Right renal pelvis (tissue), 4 donors: ENCODE results near the gene ISG15. TPM values are rescaled to one million over a fixed set of nuclear protein-coding genes. Genes with fewer than 3 reads are reported as not detected.
"Not testable (repeated sequence)": the region's sequence is repeated elsewhere in the genome, so short reads cannot be mapped to it uniquely, and the experiment has no call there.

ENCODE experiments used
- DNase-seq, 4 donors: peaks; one replicate each; pipeline ENCODE4 v3.0.0-alpha.2; 2013; ENCODE audit warnings: low read depth in 4 of 4, low spot score in 3 of 4, missing footprints in 1 of 4
- polyA plus RNA-seq, 4 donors: library from polyadenylated mRNA; unstranded; fragments of 120-200 nt; gene quantifications; one replicate each; pipeline ENCODE4 v1.2.1, GENCODE V29; 2013; ENCODE audit not compliant: insufficient read length in 4 of 4

The ISG15 gene
- polyA plus RNA-seq, 4 donors: 9.1 to 15.7 (median 13.3) TPM

- DNase-seq: no peak
These were observed 42.8 kb downstream of the ISG15 start for GRCh38 chr1:1055841-1056736.

DNA sequence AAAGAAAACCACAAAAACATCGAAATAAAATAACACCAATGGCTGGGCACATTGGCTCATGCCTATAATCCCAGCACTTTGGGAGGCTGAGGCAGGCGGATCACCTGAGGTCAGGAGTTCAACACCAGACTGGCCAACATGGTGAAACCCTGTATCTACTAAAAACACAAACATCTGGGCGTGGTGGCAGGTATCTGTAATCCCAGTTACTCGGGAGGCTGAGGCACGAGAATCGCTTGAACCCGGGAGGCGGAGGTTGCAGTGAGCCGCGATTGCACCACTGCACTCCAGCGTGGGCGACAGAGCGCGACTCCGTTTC is 44.4 kb downstream of the ISG15 start:
- not testable (repeated sequence) for DNase-seq

- no peak for DNase-seq
These were observed 45.0 kb downstream of the ISG15 start for GRCh38 chr1:1058088-1058905.

DNA sequence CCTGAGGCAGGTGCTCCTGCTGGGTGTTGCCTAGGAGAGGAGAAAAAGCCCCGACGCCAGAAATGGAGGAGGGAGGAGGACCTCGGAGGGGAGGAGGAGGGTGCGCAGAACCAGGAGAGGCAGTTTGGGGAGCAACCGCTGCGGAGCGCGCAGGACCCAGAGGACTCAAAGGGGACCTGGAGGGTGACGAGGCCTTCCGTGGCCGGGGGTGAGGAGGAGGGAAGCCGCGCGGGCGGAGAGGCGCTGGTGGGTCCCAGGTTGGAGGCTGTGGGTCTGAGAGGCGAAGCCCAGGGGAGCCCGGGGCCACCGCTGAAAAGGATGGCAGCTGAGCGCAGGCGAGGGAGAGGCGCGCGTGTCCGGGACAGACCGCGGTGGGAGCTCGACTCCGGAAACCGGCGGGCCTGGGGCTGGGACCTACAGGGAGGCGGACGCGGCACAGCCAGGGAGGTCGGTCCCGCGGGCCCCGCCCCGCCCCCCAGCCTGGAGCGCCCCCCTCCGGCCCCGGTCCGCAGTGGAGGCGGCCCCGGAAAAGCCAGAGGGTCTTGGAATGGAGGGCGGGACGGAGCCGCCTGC is 45.7 kb downstream of the ISG15 start:
- DNase-seq: no peak

DNA sequence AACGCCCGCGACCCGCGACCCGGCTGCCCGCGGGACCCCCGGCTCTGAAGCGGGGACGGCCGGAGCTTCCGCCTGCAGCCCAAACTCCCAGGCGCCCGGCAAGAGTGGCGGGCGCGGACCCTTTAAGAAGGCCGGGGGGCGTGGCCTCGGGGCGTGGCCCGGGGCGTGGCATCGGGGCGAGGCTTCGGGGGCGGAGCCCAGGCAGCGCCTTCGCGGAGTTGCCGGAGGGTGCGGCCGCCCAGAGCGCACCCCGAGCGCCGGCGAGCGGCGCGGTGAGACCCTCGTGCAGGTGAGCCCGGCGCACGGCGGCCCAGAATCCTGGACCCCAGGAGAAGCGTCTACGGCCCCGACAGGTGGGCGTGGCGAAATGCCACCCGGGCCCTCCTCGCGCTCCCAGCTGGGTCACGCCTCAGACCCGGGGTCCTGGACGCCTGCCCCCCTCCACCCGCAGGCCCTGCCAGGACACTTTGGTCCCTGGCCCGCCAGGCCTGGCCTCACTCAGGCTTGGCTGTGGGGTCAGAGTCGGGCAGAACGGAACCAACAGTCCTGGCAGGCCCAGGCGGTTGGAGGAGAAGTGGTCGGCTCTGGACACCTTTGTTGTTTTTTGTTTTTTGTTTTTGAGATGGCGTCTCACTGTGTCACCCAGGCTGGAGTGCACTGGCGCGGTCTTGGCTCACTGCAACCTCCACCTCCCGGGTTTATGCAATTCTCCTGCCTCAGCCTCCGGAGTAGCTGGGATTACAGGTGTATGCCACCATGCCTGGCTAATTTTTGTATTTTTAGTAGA is 46.4 kb downstream of the ISG15 start:
- no peak for DNase-seq

DNA sequence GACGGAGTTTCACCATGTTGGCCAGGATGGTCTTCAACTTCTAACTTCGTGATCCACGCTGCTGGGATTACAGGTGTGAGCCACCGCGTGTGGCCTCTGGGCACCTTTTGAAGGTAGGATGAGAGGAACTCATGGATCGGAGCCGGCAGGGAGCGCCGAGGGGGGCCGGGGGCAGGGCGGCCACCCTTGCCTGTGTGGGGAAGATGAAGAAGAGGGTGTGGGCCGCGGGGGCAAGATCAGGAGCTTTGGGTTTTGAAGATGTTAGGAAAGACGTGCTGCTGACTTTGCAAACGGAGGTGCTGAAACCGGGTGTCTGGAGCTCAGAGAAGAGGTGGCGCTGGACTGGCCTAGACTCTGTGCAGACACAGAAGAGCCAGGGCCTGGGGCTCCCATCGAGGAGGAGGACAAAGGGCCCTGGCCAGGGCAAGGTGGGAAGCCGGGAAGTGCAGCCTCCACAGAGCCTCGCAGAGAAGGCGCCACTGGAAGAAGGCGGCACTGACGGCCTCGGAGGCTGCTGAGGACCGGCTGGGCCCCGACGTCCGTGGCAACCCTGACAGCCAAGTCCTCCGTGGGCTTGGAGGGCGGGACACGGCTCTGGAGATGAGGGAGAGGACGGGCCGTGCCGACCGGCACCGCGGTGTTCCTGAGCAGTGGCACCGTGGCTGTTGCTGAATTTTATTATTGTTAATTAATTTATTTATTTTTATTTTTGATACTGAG is 47.1 kb downstream of the ISG15 start:
- no peak for DNase-seq

DNA sequence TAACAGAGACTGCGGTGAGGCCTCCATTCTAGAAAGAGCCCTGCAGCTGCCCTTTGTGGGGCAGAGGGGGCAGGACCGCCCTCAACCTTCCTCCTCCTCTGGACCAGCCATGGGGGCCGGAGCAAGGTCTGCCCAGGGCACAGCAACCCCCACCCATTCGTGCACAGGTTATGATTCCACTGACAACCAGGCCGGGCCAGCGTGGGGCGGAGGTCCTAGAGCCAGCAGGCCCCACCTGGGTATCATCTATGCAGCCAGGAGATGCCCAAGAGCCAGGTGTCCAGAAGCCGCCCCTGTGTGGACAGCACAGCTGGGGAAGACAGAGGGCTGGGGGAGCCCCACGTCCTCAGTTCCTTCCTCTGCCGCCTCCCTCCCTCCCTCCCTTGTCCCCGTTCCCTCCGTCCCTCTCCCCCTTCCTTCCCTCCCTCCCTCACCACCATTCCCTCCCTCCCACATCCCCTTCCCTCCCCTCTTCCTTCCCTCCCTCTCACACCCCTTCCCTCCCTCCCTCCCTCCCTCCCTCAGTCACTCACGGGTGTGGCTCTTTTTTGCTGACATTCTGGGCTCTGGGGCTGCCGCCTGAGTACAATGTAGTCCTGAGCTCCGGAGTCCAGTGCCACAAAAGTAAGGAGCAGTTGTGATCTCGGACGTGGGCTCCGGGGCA is 48.5 kb downstream of the ISG15 start:
- no peak for DNase-seq

GRCh38 chr1:1062348-1063163 is 49.3 kb downstream of the ISG15 start:
- DNase-seq: no peak

DNA sequence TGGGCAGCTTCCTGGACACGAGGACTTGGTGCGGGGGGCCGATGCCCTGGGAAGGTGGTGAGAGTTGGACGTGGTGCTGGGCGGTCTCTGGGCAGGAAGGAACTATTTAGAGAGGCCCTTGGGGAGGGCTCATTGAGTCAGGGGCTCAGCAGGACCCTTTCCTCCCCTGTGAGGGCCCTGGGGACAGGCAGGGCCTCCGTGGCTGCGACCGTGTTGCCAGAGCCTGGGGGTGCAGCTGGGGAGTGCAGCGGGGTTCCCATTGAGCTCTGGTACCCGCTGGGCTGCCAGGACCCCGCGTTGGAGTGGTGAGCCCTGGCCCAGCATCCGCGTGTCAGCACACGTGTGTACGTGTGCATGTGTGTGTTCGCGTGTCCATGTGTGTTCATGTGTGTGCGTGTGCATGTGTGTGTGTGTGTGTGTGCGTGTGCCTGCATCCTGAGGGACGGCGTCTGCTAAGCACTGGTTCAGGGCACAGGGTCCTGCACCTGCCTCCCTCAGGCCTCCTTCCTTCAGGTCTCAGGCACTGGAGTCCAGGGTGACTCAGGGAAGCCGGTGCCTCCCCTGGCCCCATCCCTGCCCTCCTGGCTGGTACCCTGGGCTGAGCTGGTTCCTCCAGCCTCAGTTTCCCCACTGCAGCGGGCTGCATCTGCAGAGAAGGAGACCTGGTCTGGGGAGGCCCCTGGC is 50.1 kb downstream of the ISG15 start:
- DNase-seq: no peak

Other genes starting within 250 kb of the ISG15 start
- gene SAMD11, start 89.6 kb upstream of the ISG15 start, polyA plus RNA-seq: 10 to 100 TPM; 54.0 to 86.3 (median 65.2) TPM
- gene NOC2L, start 54.2 kb upstream of the ISG15 start, polyA plus RNA-seq: 10 to 100 TPM; 53.1 to 65.2 (median 57.0) TPM
- gene KLHL17, start 52.9 kb upstream of the ISG15 start, polyA plus RNA-seq: 10 to 100 TPM in 2 of 4 donors, 1 to 10 TPM in 2; 9.3 to 15.2 (median 11.3) TPM
- 1 to 10 TPM in 1 of 4 donors, under 1 TPM in 3; 0.13 to 1.2 (median 0.46) TPM for gene PLEKHN1, start 47.0 kb upstream of the ISG15 start, polyA plus RNA-seq
- gene PERM1, start 31.4 kb upstream of the ISG15 start, polyA plus RNA-seq: under 1 TPM in 3 of 4 donors, not detected in 1; 0.14 to 0.38 (median 0.37) TPM
- 10 to 100 TPM; 16.7 to 56.7 (median 20.2) TPM for gene HES4, start 13.4 kb upstream of the ISG15 start, polyA plus RNA-seq
- gene AGRN, start 6.6 kb downstream of the ISG15 start, polyA plus RNA-seq: 100 to 1,000 TPM; 200 to 311 (median 231) TPM
- gene RNF223, start 60.8 kb downstream of the ISG15 start, polyA plus RNA-seq: under 1 TPM; 0.14 to 0.88 (median 0.37) TPM
- 10 to 100 TPM in 1 of 4 donors, 1 to 10 TPM in 3; 7.9 to 14.8 (median 9.5) TPM for gene C1orf159, start 102.6 kb downstream of the ISG15 start, polyA plus RNA-seq
- under 1 TPM; 0.33 to 0.83 (median 0.63) TPM for gene TTLL10, start 160.4 kb downstream of the ISG15 start, polyA plus RNA-seq
- gene TNFRSF18, start 193.1 kb downstream of the ISG15 start, polyA plus RNA-seq: 1 to 10 TPM in 1 of 4 donors, under 1 TPM in 2, not detected in 1; 0.29 to 1.1 (median 0.67) TPM
- 1 to 10 TPM; 1.6 to 2.5 (median 2.2) TPM for gene TNFRSF4, start 200.7 kb downstream of the ISG15 start, polyA plus RNA-seq
- 100 to 1,000 TPM; 115 to 137 (median 133) TPM for gene SDF4, start 218.5 kb downstream of the ISG15 start, polyA plus RNA-seq
- gene B3GALT6, start 218.7 kb downstream of the ISG15 start, polyA plus RNA-seq: 10 to 100 TPM; 18.0 to 28.4 (median 20.6) TPM
- 10 to 100 TPM in 2 of 4 donors, 1 to 10 TPM in 2; 9.0 to 20.6 (median 9.9) TPM for gene C1QTNF12, start 233.2 kb downstream of the ISG15 start, polyA plus RNA-seq